Gastroesophageal sphincter (tissue), 3 donors: ENCODE data around the gene TTC13.

Experiments used
- CTCF ChIP-seq, 4 experiments: fragments of 200-600 bp in 2 of 4; fragments of 450-650 bp in 2 of 4; sonication (generic) in 1 of 4; IDR thresholded peaks; one replicate each; pipeline ENCODE4 v1.5.1; 2017 to 2019; ENCODE audit warnings: antibody characterized with exemption in 4 of 4, mild to moderate bottlenecking in 2 of 4, moderate library complexity in 2 of 4
- POLR2A ChIP-seq, 2 donors: fragments of 450-650 bp; IDR thresholded peaks; one replicate each; pipeline ENCODE4 v1.6.1; 2017; ENCODE audit warnings: antibody characterized with exemption in 2 of 2, mild to moderate bottlenecking in 2 of 2, moderate library complexity in 1 of 2

DNA sequence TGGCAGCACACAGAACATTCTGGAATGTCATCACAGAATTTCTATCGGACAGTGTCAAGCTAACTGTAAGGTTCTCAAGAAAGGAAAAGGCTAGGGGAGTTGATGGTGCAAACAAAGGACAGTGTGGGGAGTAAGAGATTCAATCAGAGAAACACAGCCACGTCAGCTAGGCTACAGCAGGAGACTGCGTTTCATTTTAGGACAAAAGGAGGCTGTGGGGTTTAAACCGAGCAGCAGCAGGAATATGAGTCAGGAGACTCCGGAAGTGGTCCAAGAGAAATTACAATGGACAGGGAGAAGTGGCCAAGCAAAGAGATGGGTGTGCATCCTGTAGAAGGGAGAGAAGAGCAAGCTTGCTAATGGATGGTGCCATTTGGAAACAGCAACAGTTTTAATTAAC is 72.9 kb downstream of the TTC13 start:
- TF ChIP-seq CTCF (IDR thresholded peaks at IDR 0.05) (no peak), POLR2A (IDR thresholded peaks at IDR 0.05) (no peak)
